Liver (tissue), 9 donors: ENCODE data around the gene TRMT1. TPM values are rescaled to one million over a fixed set of nuclear protein-coding genes. Genes with fewer than 3 reads are reported as not detected.

Experiments used
- DNase-seq: peaks from one replicate; pipeline ENCODE4 v3.0.0-alpha.2; 2017; ENCODE audit warnings: low spot score
- H3K27ac ChIP-seq, 2 donors: one replicate each; pipeline ENCODE4 v1.7.0; 2013; ENCODE audit warnings: inconsistent platforms in 2 of 2, low read length in 2 of 2, control low read depth in 1 of 2, low read depth in 1 of 2, mild to moderate bottlenecking in 1 of 2
- H3K27me3 ChIP-seq, 4 donors: one replicate each; pipeline versions ENCODE4 v1.6.1 to v1.7.0; 2013; ENCODE audit warnings: low read length in 3 of 4, inconsistent platforms in 1 of 4, mild to moderate bottlenecking in 1 of 4, moderate library complexity in 1 of 4; ENCODE audit not compliant: control insufficient read depth in 4 of 4, insufficient read depth in 4 of 4
- H3K36me3 ChIP-seq, 4 donors: one replicate each; pipeline versions ENCODE4 v1.6.1 to v1.7.0; 2013; ENCODE audit warnings: low read length in 3 of 4, mild to moderate bottlenecking in 3 of 4, low read depth in 1 of 4, moderate library complexity in 1 of 4; ENCODE audit not compliant: control insufficient read depth in 4 of 4, insufficient read depth in 3 of 4
- H3K4me1 ChIP-seq, 4 donors: one replicate each; pipeline versions ENCODE4 v1.6.1 to v1.7.0; 2013; ENCODE audit warnings: low read length in 3 of 4, mild to moderate bottlenecking in 3 of 4, moderate library complexity in 1 of 4; ENCODE audit not compliant: control insufficient read depth in 4 of 4, insufficient read depth in 4 of 4
- H3K4me3 ChIP-seq, 3 donors: one replicate each; pipeline versions ENCODE4 v1.6.1 to v1.7.0; 2013; ENCODE audit warnings: low read length in 3 of 3, control low read depth in 1 of 3, low read depth in 1 of 3, mild to moderate bottlenecking in 1 of 3
- H3K9ac ChIP-seq, 2 donors: one replicate each; pipeline ENCODE4 v1.7.0; 2013; ENCODE audit warnings: low read length in 2 of 2, mild to moderate bottlenecking in 2 of 2, moderate library complexity in 2 of 2, control low read depth in 1 of 2, low read depth in 1 of 2
- H3K9me3 ChIP-seq, 4 donors: one replicate each; pipeline versions ENCODE4 v1.6.1 to v1.7.0; 2013; ENCODE audit warnings: low read length in 3 of 4; ENCODE audit not compliant: control insufficient read depth in 4 of 4
- EGR1 ChIP-seq, 2 donors: IDR thresholded peaks; 2 replicates each; pipeline ENCODE4 v1.6.1; 2016 to 2018; ENCODE audit warnings: antibody characterized with exemption in 2 of 2, low read depth in 2 of 2
- FOXA1 ChIP-seq: IDR thresholded peaks from 2 replicates; pipeline ENCODE4 v1.6.1; 2016; ENCODE audit warnings: antibody characterized with exemption
- FOXA2 ChIP-seq: IDR thresholded peaks from 2 replicates; pipeline ENCODE4 v1.6.1; 2016; ENCODE audit warnings: antibody characterized with exemption
- GABPA ChIP-seq, 2 donors: IDR thresholded peaks in 1 of 2; conservative IDR thresholded peaks in 1 of 2; 2 replicates each; pipeline ENCODE4 v1.6.1; 2016; ENCODE audit warnings: antibody characterized with exemption in 2 of 2, mild to moderate bottlenecking in 1 of 2, moderate library complexity in 1 of 2
- HNF4A ChIP-seq, 2 donors: conservative IDR thresholded peaks; 2 replicates each; pipeline ENCODE4 v1.6.1; 2016; ENCODE audit warnings: antibody characterized with exemption in 2 of 2, mild to moderate bottlenecking in 2 of 2
- HNF4G ChIP-seq: IDR thresholded peaks from 2 replicates; pipeline ENCODE4 v1.6.1; 2016; ENCODE audit warnings: antibody characterized with exemption
- JUND ChIP-seq, 2 donors: IDR thresholded peaks; 2 replicates each; pipeline ENCODE4 v1.6.1; 2016; ENCODE audit warnings: antibody characterized with exemption in 2 of 2
- NR2F2 ChIP-seq: IDR thresholded peaks from 2 replicates; pipeline ENCODE4 v1.6.1; 2016; ENCODE audit warnings: antibody characterized with exemption
- RAD21 ChIP-seq, 2 donors: IDR thresholded peaks; 2 replicates each; pipeline ENCODE4 v1.6.1; 2016; ENCODE audit warnings: antibody characterized with exemption in 2 of 2, mild to moderate bottlenecking in 2 of 2
- RXRA ChIP-seq, 2 donors: IDR thresholded peaks; 2 replicates each; pipeline ENCODE4 v1.6.1; 2017 to 2018; ENCODE audit warnings: antibody characterized with exemption in 2 of 2, mild to moderate bottlenecking in 1 of 2
- SP1 ChIP-seq: IDR thresholded peaks from 2 replicates; pipeline ENCODE4 v1.6.1; 2018; ENCODE audit warnings: antibody characterized with exemption, mild to moderate bottlenecking
- TAF1 ChIP-seq: conservative IDR thresholded peaks from 2 replicates; pipeline ENCODE4 v1.6.1; 2016; ENCODE audit warnings: antibody characterized with exemption, mild to moderate bottlenecking
- YY1 ChIP-seq: IDR thresholded peaks from 2 replicates; pipeline ENCODE4 v1.6.1; 2016; ENCODE audit warnings: antibody characterized with exemption, mild to moderate bottlenecking
- WGBS: extraction: QIAGEN DNeasy Blood & Tissue Kit; methylation state at CpG from one replicate; pipeline ENCODE4 v1.1.7; 2013; 5-methylcytosine and 5-hydroxymethylcytosine counted together
- polyA plus RNA-seq, 2 donors: library from polyadenylated mRNA; stranded (reverse) in 1 of 2; unstranded in 1 of 2; fragments of 200-250 nt in 1 of 2; fragments of >200 nt in 1 of 2; fragmentation: Nextera tagmentation in 1 of 2; extraction: Ambion mirVana in 1 of 2; gene quantifications; one replicate each; pipeline versions ENCODE4 v1.2.1 to v1.2.3, GENCODE V29; 2013 to 2015
- total RNA-seq, 2 donors: library from RNA; depleted of rRNA; stranded (reverse); fragments of >200 nt; gene quantifications; one replicate each; pipeline ENCODE4 v1.2.3, GENCODE V29; 2014
- TF ChIP-seq, protein P1 (sequence below): IDR thresholded peaks from 2 replicates; pipeline ENCODE4 v1.6.1; 2016; ENCODE audit warnings: antibody characterized with exemption, mild to moderate bottlenecking
- TF ChIP-seq, protein P2 (sequence below): fragments of 150-350 bp; IDR thresholded peaks from 2 replicates; pipeline ENCODE4 v1.5.1; 2017; ENCODE audit warnings: improper control_type of control experiment, low read depth, low read length; ENCODE audit not compliant: missing input control
- TF ChIP-seq, protein P3 (sequence below): IDR thresholded peaks from 2 replicates; pipeline ENCODE4 v1.6.1; 2016; ENCODE audit warnings: antibody characterized with exemption
- TF ChIP-seq, protein P4 (sequence below): IDR thresholded peaks from 2 replicates; pipeline ENCODE4 v1.6.1; 2016; ENCODE audit warnings: antibody characterized with exemption
- TF ChIP-seq, protein P5 (sequence below): IDR thresholded peaks from 2 replicates; pipeline ENCODE4 v1.6.1; 2016; ENCODE audit warnings: antibody characterized with exemption
- donor health status: healthy.
- donor health status: healthy.
- donor health status: healthy.
- donor health status: healthy.
- donor health status: healthy.

Gene TRMT1
- total and polyA plus RNA-seq, 4 donors, result 8.3 to 15.6 (median 11.7) TPM

DNA sequence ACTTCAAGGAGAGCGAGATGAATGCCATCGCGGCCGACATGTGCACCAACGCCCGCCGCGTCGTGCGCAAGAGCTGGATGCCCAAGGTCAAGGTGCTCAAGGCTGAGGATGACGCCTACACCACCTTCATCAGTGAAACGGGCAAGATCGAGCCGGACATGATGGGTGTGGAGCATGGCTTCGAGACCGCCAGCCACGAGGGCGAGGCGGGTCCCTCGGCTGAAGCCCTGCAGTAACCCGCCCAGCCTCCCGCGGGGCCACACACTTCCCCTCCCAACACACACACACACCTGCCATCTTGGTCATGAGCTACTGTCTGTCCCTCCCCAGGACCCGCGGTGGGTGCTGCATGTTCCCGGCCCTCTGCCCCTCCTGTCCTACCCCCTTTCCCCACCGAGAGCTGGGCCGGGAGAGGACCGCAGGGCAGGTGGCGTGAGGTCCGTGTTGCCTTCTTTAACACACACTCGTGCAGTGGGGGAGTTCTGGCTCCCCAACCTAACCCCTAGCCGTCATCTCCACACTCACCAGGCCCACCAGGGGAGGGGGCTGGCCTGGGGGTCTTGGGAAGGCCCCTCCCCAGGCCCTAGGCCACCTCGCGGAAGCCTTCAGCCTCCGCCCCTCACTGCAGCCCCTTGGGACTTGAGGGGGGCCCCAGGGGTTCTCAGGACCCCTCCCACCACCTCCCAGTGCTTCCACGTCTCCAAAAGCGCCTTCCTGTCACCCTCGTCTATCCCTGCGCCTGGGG lies 21.8 kb upstream of the TRMT1 start:
- H3K27me3 ChIP-seq, result no peaks in the 10 kb centered on the region
- peaks cover 12 to 39% (median 15%) of the 10 kb centered on the region in 4 donors for H3K36me3 ChIP-seq
- TF ChIP-seq HNF4G (no peak), TAF1 (no peak), HNF4A (conservative IDR thresholded peaks at IDR 0.05) (no peak), RXRA (IDR thresholded peaks at IDR 0.05) (no peak), JUND (IDR thresholded peaks at IDR 0.05) (no peak), SP1 (no peak), RAD21 (IDR thresholded peaks at IDR 0.05) (no peak), GABPA (IDR thresholded peaks at IDR 0.05 in 1 of 2, conservative IDR thresholded peaks at IDR 0.05 in 1 of 2) (no peak), FOXA2 (no peak), EGR1 (IDR thresholded peaks at IDR 0.05; ENCODE audit: low read depth in 2 of 2) (no peak), FOXA1 (no peak), YY1 (no peak)
- TF ChIP-seq, protein P1, sequence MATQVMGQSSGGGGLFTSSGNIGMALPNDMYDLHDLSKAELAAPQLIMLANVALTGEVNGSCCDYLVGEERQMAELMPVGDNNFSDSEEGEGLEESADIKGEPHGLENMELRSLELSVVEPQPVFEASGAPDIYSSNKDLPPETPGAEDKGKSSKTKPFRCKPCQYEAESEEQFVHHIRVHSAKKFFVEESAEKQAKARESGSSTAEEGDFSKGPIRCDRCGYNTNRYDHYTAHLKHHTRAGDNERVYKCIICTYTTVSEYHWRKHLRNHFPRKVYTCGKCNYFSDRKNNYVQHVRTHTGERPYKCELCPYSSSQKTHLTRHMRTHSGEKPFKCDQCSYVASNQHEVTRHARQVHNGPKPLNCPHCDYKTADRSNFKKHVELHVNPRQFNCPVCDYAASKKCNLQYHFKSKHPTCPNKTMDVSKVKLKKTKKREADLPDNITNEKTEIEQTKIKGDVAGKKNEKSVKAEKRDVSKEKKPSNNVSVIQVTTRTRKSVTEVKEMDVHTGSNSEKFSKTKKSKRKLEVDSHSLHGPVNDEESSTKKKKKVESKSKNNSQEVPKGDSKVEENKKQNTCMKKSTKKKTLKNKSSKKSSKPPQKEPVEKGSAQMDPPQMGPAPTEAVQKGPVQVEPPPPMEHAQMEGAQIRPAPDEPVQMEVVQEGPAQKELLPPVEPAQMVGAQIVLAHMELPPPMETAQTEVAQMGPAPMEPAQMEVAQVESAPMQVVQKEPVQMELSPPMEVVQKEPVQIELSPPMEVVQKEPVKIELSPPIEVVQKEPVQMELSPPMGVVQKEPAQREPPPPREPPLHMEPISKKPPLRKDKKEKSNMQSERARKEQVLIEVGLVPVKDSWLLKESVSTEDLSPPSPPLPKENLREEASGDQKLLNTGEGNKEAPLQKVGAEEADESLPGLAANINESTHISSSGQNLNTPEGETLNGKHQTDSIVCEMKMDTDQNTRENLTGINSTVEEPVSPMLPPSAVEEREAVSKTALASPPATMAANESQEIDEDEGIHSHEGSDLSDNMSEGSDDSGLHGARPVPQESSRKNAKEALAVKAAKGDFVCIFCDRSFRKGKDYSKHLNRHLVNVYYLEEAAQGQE, result no peak
- TF ChIP-seq, protein P2, sequence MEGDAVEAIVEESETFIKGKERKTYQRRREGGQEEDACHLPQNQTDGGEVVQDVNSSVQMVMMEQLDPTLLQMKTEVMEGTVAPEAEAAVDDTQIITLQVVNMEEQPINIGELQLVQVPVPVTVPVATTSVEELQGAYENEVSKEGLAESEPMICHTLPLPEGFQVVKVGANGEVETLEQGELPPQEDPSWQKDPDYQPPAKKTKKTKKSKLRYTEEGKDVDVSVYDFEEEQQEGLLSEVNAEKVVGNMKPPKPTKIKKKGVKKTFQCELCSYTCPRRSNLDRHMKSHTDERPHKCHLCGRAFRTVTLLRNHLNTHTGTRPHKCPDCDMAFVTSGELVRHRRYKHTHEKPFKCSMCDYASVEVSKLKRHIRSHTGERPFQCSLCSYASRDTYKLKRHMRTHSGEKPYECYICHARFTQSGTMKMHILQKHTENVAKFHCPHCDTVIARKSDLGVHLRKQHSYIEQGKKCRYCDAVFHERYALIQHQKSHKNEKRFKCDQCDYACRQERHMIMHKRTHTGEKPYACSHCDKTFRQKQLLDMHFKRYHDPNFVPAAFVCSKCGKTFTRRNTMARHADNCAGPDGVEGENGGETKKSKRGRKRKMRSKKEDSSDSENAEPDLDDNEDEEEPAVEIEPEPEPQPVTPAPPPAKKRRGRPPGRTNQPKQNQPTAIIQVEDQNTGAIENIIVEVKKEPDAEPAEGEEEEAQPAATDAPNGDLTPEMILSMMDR, result no peak
- TF ChIP-seq, protein P3, sequence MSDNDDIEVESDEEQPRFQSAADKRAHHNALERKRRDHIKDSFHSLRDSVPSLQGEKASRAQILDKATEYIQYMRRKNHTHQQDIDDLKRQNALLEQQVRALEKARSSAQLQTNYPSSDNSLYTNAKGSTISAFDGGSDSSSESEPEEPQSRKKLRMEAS, result no peak
- TF ChIP-seq, protein P4, sequence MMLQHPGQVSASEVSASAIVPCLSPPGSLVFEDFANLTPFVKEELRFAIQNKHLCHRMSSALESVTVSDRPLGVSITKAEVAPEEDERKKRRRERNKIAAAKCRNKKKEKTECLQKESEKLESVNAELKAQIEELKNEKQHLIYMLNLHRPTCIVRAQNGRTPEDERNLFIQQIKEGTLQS, result no peak
- no peak for DNase-seq
- no peaks in the 10 kb centered on the region for H3K9me3 ChIP-seq
- no peak overlapping the region for H3K27ac ChIP-seq
- no peak overlapping the region for H3K9ac ChIP-seq
- 92% methylated on average over 40 of the region's 40 CpGs for WGBS
- H3K4me3 ChIP-seq, result no peak overlapping the region
- H3K4me1 ChIP-seq, result no peaks in the 10 kb centered on the region

DNA sequence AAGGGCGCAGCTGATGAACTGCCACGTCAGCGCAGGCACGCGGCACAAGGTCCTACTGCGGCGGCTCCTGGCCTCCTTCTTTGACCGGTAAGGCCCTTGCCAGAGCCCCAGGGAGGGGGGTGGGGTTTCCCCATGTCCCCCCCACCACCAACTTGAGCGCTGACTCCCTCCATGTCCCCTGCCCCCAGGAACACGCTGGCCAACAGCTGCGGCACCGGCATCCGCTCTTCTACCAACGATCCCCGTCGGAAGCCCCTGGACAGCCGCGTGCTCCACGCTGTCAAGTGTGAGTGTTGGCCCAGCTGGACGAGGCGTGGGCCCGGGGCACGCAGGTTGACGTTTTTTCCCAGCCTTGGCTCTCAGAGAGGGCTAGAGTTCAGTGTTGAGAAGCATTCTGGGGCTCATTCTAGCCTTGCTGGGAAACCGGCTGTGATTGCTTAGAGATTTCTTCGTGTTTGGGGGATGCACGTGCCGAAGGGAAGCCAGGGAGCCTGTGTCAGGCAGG lies 20.8 kb upstream of the TRMT1 start:
- no peak for TF ChIP-seq NR2F2
- no peak for TF ChIP-seq RAD21 (IDR thresholded peaks at IDR 0.05)
- TF ChIP-seq EGR1 (IDR thresholded peaks at IDR 0.05; ENCODE audit: low read depth in 2 of 2), result no peak
- TF ChIP-seq GABPA (IDR thresholded peaks at IDR 0.05 in 1 of 2, conservative IDR thresholded peaks at IDR 0.05 in 1 of 2), result no peak
- TF ChIP-seq, protein P5, sequence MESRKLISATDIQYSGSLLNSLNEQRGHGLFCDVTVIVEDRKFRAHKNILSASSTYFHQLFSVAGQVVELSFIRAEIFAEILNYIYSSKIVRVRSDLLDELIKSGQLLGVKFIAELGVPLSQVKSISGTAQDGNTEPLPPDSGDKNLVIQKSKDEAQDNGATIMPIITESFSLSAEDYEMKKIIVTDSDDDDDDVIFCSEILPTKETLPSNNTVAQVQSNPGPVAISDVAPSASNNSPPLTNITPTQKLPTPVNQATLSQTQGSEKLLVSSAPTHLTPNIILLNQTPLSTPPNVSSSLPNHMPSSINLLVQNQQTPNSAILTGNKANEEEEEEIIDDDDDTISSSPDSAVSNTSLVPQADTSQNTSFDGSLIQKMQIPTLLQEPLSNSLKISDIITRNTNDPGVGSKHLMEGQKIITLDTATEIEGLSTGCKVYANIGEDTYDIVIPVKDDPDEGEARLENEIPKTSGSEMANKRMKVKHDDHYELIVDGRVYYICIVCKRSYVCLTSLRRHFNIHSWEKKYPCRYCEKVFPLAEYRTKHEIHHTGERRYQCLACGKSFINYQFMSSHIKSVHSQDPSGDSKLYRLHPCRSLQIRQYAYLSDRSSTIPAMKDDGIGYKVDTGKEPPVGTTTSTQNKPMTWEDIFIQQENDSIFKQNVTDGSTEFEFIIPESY, result no peak
- no peak for TF ChIP-seq HNF4A (conservative IDR thresholded peaks at IDR 0.05)
- TF ChIP-seq, protein P2, result no peak
- no peak for TF ChIP-seq FOXA2
- TF ChIP-seq YY1, result no peak
- no peak for TF ChIP-seq JUND (IDR thresholded peaks at IDR 0.05)
- TF ChIP-seq TAF1, result no peak
- H3K9ac ChIP-seq, result no peak overlapping the region
- no peak overlapping the region for H3K27ac ChIP-seq
- DNase-seq, result no peak
- H3K36me3 ChIP-seq, result peaks cover 12 to 39% (median 15%) of the 10 kb centered on the region in 4 donors
- no peaks in the 10 kb centered on the region for H3K4me1 ChIP-seq
- WGBS, result 95% methylated on average over 28 of the region's 28 CpGs
- H3K9me3 ChIP-seq, result no peaks in the 10 kb centered on the region
- H3K27me3 ChIP-seq, result no peaks in the 10 kb centered on the region
- no peak overlapping the region for H3K4me3 ChIP-seq
